GM12878 (cell line): ENCODE data around the gene NAA60. TPM values are rescaled to one million over a fixed set of nuclear protein-coding genes. Genes with fewer than 3 reads are reported as not detected.

Experiments
- ATAC-seq: fragments of 200-7000 bp; cut with Tn5 transposase; 3 replicates; pipeline ENCODE4 v1.9.1; 2020; ENCODE audit warnings: mild to moderate bottlenecking, moderate library complexity
- BruUV-seq: library from RNA; stranded (reverse); fragments of 400-500 nt; replicated peaks from 2 replicates; lab custom pipeline; 2021; lab: Mats Ljungman, UMichigan
- CTCF ChIA-PET: fragments of 300-600 bp; sonication (Branson Sonifier 250); formaldehyde crosslinking; extraction: SDS; loops from one replicate; lab custom pipeline; 2021; ENCODE audit warnings: inconsistent platforms; lab: Yijun Ruan, JAX
- POLR2A ChIA-PET: fragments of 350-600 bp; formaldehyde crosslinking; extraction: SDS; loops from one replicate; lab custom pipeline; 2021; ENCODE audit warnings: inconsistent platforms; lab: Charles Lee
- RAD21 ChIA-PET: fragments of 300-600 bp; sonication (Branson Sonifier 250); formaldehyde crosslinking; loops from one replicate; lab custom pipeline; 2023; ENCODE audit warnings: antibody characterized with exemption; ENCODE audit not compliant: unreplicated experiment; lab: Charles Lee
- SMC1A ChIA-PET: fragments of 300-600 bp; sonication (Branson Sonifier 250); formaldehyde crosslinking; loops from one replicate; lab custom pipeline; 2023; ENCODE audit not compliant: unreplicated experiment, uncharacterized antibody; lab: Charles Lee
- DNase-seq: peaks from one replicate; pipeline ENCODE4 v3.0.0-alpha.2; 2011; ENCODE audit warnings: low read depth, low spot score
- FAIRE-seq: peaks from 3 replicates; lab custom pipeline; 2011; peaks lifted over from hg19 to GRCh38; lab: Jason Lieb, UNC
- H2AFZ ChIP-seq: 2 replicates; pipeline ENCODE4 v1.6.0; 2011; ENCODE audit warnings: low read depth, low read length, control low read depth; ENCODE audit not compliant: control insufficient read depth
- H3K27ac ChIP-seq: 2 replicates; pipeline ENCODE4 v1.5.1; 2011; ENCODE audit warnings: control low read depth; ENCODE audit not compliant: control insufficient read depth, insufficient read depth
- H3K27me3 ChIP-seq, 2 experiments: replicated peaks in 1 of 2; 2 replicates each; pipeline versions ENCODE4 v1.6.0 to v1.6.1; 2011; ENCODE audit warnings: low read length in 1 of 2; ENCODE audit not compliant: control insufficient read depth in 2 of 2, insufficient read depth in 2 of 2
- H3K36me3 ChIP-seq, 2 experiments: 2 replicates each; pipeline ENCODE4 v1.5.1; 2011; ENCODE audit warnings: low read length in 1 of 2; ENCODE audit not compliant: control insufficient read depth in 2 of 2, insufficient read depth in 2 of 2
- H3K4me1 ChIP-seq: 2 replicates; pipeline ENCODE4 v1.6.1; 2011; ENCODE audit warnings: mild to moderate bottlenecking, low read length, moderate library complexity, mixed read lengths; ENCODE audit not compliant: control insufficient read depth, insufficient read depth
- H3K4me2 ChIP-seq: 2 replicates; pipeline ENCODE4 v1.6.0; 2011; ENCODE audit warnings: control low read depth; ENCODE audit not compliant: control insufficient read depth, insufficient read depth
- H3K4me3 ChIP-seq: fragments of 200-600 bp; sonication (generic); 2 replicates; pipeline ENCODE4 v1.5.1; 2016
- H3K79me2 ChIP-seq: 2 replicates; pipeline ENCODE4 v1.6.0; 2011; ENCODE audit warnings: low read length; ENCODE audit not compliant: control insufficient read depth, insufficient read depth
- H3K9ac ChIP-seq: 2 replicates; pipeline ENCODE4 v1.8.0; 2011; ENCODE audit warnings: low read length, control low read depth, mixed read lengths; ENCODE audit not compliant: control insufficient read depth, insufficient read depth
- H3K9me3 ChIP-seq: replicated peaks from 3 replicates; pipeline ENCODE4 v1.5.1; 2011; ENCODE audit warnings: mild to moderate bottlenecking, low read length; ENCODE audit not compliant: control insufficient read depth, insufficient read depth
- H4K20me1 ChIP-seq: 2 replicates; pipeline ENCODE4 v1.6.0; 2011; ENCODE audit not compliant: control insufficient read depth, insufficient read depth
- CBFB ChIP-seq: IDR thresholded peaks from 2 replicates; pipeline ENCODE4 v1.6.1; 2016; ENCODE audit warnings: antibody characterized with exemption, low read depth
- ESRRA ChIP-seq: IDR thresholded peaks from 2 replicates; pipeline ENCODE4 v1.6.1; 2012; ENCODE audit warnings: mild to moderate bottlenecking, low read length, improper control_type of control experiment
- JUND ChIP-seq: IDR thresholded peaks from 2 replicates; pipeline ENCODE4 v1.6.1; 2012; ENCODE audit warnings: low read depth, mild to moderate bottlenecking, low read length, improper control_type of control experiment, moderate library complexity
- KAT2A ChIP-seq: conservative IDR thresholded peaks from 2 replicates; pipeline ENCODE4 v1.6.1; 2011; ENCODE audit warnings: low read depth, low read length; ENCODE audit not compliant: control insufficient read depth
- MYC ChIP-seq: IDR thresholded peaks from 2 replicates; pipeline ENCODE4 v1.6.1; 2011; ENCODE audit warnings: mild to moderate bottlenecking, low read length, moderate library complexity, inconsistent platforms; ENCODE audit not compliant: insufficient read depth, insufficient replicate concordance, insufficient read length, severe bottlenecking
- POLR2AphosphoS5 ChIP-seq: IDR thresholded peaks from 2 replicates; pipeline ENCODE4 v1.6.1; 2011; ENCODE audit warnings: mild to moderate bottlenecking, low read length, inconsistent platforms
- RUNX3 ChIP-seq: IDR thresholded peaks from 2 replicates; pipeline ENCODE4 v1.6.1; 2012; ENCODE audit warnings: low read length, inconsistent platforms
- ZBED1 ChIP-seq: IDR thresholded peaks from 2 replicates; pipeline ENCODE4 v1.6.1; 2016; ENCODE audit warnings: borderline replicate concordance
- ZSCAN29 ChIP-seq: fragments of 450-650 bp; IDR thresholded peaks from 2 replicates; pipeline ENCODE4 v1.6.1; 2017; ENCODE audit warnings: mild to moderate bottlenecking, moderate library complexity
- WGBS: methylation state at CpG from one replicate; pipeline ENCODE4 v1.1.6; 2016; ENCODE audit warnings: low lambda C conversion rate; ENCODE audit not compliant: insufficient replicate concordance, insufficient coverage; ENCODE audit errors: missing lambda C conversion rate; 5-methylcytosine and 5-hydroxymethylcytosine counted together
- in situ Hi-C: fragments of 300-500 bp; cut with MboI; formaldehyde crosslinking; loops from 9 replicates; pipeline ENCODE4 v1.14.3; 2018; ENCODE audit warnings: mixed read lengths
- intact Hi-C: fragments of 100-400 bp; cut with micrococcal nuclease; formaldehyde crosslinking; loops from one replicate; pipeline ENCODE4 v1.14.2; 2022; ENCODE audit not compliant: unreplicated experiment
- polyA plus RNA-seq, 11 experiments: library from polyadenylated mRNA; depleted of rRNA in 4 of 11; unstranded in 6 of 11; stranded (reverse) in 5 of 11; fragments of >200 nt; fragmentation: Nextera tagmentation in 4 of 11; fragmentation: Illumina TruSeq in 1 of 11; extraction: Ambion mirVana in 4 of 11; extraction: Trizol in 1 of 11; gene quantifications; 1 replicate in 1 of 11; 2 replicates in 10 of 11; pipeline versions ENCODE4 v1.2.1 to v1.2.3, GENCODE V29; 2011 to 2016; ENCODE audit warnings: inconsistent platforms in 2 of 11, missing spikeins in 2 of 11, low read depth in 1 of 11
- total RNA-seq, 4 experiments: library from RNA; depleted of rRNA in 3 of 4; stranded (reverse); fragments of >200 nt in 3 of 4; fragmentation: Illumina TruSeq in 1 of 4; extraction: Trizol in 1 of 4; gene quantifications; 2 replicates each; pipeline versions ENCODE4 v1.2.1 to v1.2.3, GENCODE V29; 2013 to 2021
- TF ChIP-seq, protein P1 (sequence below): IDR thresholded peaks from 2 replicates; pipeline ENCODE4 v1.6.1; 2011; ENCODE audit warnings: mild to moderate bottlenecking, low read depth, low read length, moderate library complexity; ENCODE audit not compliant: insufficient replicate concordance
- TF ChIP-seq, protein P2 (sequence below): IDR thresholded peaks from 2 replicates; pipeline ENCODE4 v1.6.1; 2012; ENCODE audit warnings: mild to moderate bottlenecking, low read depth, low read length

The NAA60 gene
- total and polyA plus RNA-seq, 10 of the 15 experiments (the other 5 are each of a cell fraction or from before 2014, with no cell fraction given), result 6.2 to 43.1 (median 34.6) TPM

DNA sequence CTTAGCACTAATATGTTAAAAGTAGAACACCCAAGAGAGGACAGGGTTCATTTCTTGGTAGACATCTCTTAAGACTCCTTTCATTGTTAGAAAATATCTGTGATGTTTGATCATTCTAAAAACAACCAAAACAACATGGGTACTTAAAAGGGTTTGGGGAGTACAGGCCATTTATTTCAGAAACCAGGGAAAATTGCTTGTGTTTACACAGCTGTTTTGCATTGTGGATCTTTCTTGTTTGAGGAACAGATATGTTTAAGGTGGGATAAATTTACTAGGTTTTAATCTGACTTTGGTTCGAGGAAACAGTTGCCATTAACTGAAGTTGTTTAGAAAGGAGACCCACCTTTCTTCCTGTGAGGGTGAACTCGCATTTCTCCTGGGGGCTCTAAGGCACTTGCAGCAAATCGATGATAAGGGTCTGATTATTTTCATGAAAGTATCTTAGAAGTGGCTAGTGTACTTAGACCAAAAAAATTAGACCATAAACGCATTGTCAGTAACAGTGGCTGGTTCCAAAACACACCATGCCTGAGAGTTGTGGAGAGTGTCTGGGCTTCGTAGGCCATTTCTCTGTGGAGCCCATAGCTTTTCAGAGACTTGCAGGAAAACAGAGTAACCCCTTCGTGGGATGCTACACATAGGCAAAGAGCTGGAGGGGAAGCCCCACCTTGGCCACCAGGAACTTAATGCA, 75.0 kb downstream of the NAA60 start:
- Histone ChIP-seq H3K4me2 (no peak overlapping the region), H3K27me3 (no peaks in the 10 kb centered on the region), H3K9me3 (no peaks in the 10 kb centered on the region), H4K20me1 (no peaks in the 10 kb centered on the region), H3K9ac (no peak overlapping the region), H3K27ac (no peak overlapping the region), H3K36me3 (peaks cover 0 to 3% of the 10 kb centered on the region in 2 experiments; a peak in 2 of 4 replicates), H3K79me2 (no peaks in the 10 kb centered on the region), H3K4me1 (no peaks in the 10 kb centered on the region), H2AFZ (no peak overlapping the region), H3K4me3 (no peak overlapping the region)
- TF ChIP-seq KAT2A (no peak), JUND (no peak), ESRRA (no peak), MYC (no peak)
- TF ChIP-seq, protein P1, sequence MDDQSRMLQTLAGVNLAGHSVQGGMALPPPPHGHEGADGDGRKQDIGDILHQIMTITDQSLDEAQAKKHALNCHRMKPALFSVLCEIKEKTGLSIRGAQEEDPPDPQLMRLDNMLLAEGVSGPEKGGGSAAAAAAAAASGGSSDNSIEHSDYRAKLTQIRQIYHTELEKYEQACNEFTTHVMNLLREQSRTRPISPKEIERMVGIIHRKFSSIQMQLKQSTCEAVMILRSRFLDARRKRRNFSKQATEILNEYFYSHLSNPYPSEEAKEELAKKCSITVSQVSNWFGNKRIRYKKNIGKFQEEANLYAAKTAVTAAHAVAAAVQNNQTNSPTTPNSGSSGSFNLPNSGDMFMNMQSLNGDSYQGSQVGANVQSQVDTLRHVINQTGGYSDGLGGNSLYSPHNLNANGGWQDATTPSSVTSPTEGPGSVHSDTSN, result no peak
- ChIA-PET CTCF (no interaction called here), POLR2A (no interaction called here), SMC1A (no interaction called here), RAD21 (no interaction called here)
- intact Hi-C loops, result no loop called here
- no peak for DNase-seq
- no peak for ATAC-seq
- no peak for FAIRE-seq
- in situ Hi-C loops, result no loop called here
- 88% methylated on average over 6 of the region's 6 CpGs for WGBS
- no TSS peak for BruUV-seq

DNA sequence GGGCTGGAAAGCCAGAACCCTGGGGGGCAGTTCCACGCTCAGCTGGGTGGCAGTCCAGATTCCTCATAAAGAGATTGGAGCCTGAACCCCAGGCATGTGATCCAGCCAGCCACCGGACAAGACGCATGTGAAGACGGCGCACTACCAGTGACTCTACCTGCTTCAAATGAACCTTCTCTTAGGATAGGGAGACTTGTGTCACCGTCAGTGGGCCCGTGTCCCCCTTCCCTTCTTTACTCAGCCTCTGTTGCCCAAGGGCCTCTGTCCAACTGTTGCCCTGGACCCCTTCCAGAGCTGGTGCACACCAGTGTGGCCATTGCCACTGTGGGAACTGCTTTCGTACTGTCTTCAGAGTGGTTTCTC, 75.5 kb downstream of the NAA60 start:
- ChIA-PET POLR2A (no interaction called here), SMC1A (no interaction called here), RAD21 (no interaction called here), CTCF (no interaction called here)
- peaks cover 0 to 3% of the 10 kb centered on the region in 2 experiments; a peak in 1 of 4 replicates for H3K36me3 ChIP-seq
- H3K79me2 ChIP-seq, result no peaks in the 10 kb centered on the region
- no peak overlapping the region for H3K4me2 ChIP-seq
- intact Hi-C loops, result no loop called here
- no peak for ATAC-seq
- no peaks in the 10 kb centered on the region for H3K9me3 ChIP-seq
- no peak overlapping the region for H3K4me3 ChIP-seq
- H3K27ac ChIP-seq, result no peak overlapping the region
- BruUV-seq, result no TSS peak
- no peak overlapping the region for H3K9ac ChIP-seq
- H4K20me1 ChIP-seq, result no peaks in the 10 kb centered on the region
- in situ Hi-C loops, result no loop called here
- FAIRE-seq, result no peak
- no peaks in the 10 kb centered on the region for H3K4me1 ChIP-seq
- WGBS, result 93% methylated on average over 8 of the region's 8 CpGs
- no peaks in the 10 kb centered on the region for H3K27me3 ChIP-seq
- DNase-seq, result no peak
- H2AFZ ChIP-seq, result no peak overlapping the region
- TF ChIP-seq ZBED1, result no peak
- no peak for TF ChIP-seq POLR2AphosphoS5
- TF ChIP-seq CBFB, result no peak
- TF ChIP-seq RUNX3, result no peak
- TF ChIP-seq, protein P2, sequence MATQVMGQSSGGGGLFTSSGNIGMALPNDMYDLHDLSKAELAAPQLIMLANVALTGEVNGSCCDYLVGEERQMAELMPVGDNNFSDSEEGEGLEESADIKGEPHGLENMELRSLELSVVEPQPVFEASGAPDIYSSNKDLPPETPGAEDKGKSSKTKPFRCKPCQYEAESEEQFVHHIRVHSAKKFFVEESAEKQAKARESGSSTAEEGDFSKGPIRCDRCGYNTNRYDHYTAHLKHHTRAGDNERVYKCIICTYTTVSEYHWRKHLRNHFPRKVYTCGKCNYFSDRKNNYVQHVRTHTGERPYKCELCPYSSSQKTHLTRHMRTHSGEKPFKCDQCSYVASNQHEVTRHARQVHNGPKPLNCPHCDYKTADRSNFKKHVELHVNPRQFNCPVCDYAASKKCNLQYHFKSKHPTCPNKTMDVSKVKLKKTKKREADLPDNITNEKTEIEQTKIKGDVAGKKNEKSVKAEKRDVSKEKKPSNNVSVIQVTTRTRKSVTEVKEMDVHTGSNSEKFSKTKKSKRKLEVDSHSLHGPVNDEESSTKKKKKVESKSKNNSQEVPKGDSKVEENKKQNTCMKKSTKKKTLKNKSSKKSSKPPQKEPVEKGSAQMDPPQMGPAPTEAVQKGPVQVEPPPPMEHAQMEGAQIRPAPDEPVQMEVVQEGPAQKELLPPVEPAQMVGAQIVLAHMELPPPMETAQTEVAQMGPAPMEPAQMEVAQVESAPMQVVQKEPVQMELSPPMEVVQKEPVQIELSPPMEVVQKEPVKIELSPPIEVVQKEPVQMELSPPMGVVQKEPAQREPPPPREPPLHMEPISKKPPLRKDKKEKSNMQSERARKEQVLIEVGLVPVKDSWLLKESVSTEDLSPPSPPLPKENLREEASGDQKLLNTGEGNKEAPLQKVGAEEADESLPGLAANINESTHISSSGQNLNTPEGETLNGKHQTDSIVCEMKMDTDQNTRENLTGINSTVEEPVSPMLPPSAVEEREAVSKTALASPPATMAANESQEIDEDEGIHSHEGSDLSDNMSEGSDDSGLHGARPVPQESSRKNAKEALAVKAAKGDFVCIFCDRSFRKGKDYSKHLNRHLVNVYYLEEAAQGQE, result no peak
- TF ChIP-seq ZSCAN29, result no peak
